ENCODE results near the gene PDLIM4.
A peak's percentile ranks its signal among the peaks of the same experiment; 100 is the strongest.

The PDLIM4 gene

GRCh38 chr5:132253452-132254320 lies 3.8 kb upstream of the PDLIM4 start:
- no peak for DNase-seq (ENCODE audit: low read depth in 3 of 3)

GRCh38 chr5:132254321-132254977 lies 3.0 kb upstream of the PDLIM4 start:
- no peak for DNase-seq (ENCODE audit: low read depth in 3 of 3)

GRCh38 chr5:132256086-132256782 lies 1.3 kb upstream of the PDLIM4 start:
- no peak for DNase-seq (ENCODE audit: low read depth in 3 of 3)

- no peak for DNase-seq (ENCODE audit: low read depth in 3 of 3)
These were observed 739 bp upstream of the PDLIM4 start for GRCh38 chr5:132256783-132257130.

- DNase-seq (ENCODE audit: low read depth in 3 of 3) = no peak
These were observed 889 bp downstream of the PDLIM4 start for GRCh38 chr5:132258102-132259068.

GRCh38 chr5:132259069-132259851 lies 1.8 kb downstream of the PDLIM4 start:
- no peak for DNase-seq (ENCODE audit: low read depth in 3 of 3)

- no peak for DNase-seq (ENCODE audit: low read depth in 3 of 3)
These were observed 2.6 kb downstream of the PDLIM4 start for GRCh38 chr5:132260051-132260450.

GRCh38 chr5:132260714-132261551 lies 3.4 kb downstream of the PDLIM4 start:
- DNase-seq (ENCODE audit: low read depth in 3 of 3) = peak in 1 of 3 donors; percentile 29

GRCh38 chr5:132261881-132262845 lies 4.7 kb downstream of the PDLIM4 start:
- no peak for DNase-seq (ENCODE audit: low read depth in 3 of 3)

- no peak for DNase-seq (ENCODE audit: low read depth in 3 of 3)
These were observed 5.5 kb downstream of the PDLIM4 start for GRCh38 chr5:132262882-132263547.

- DNase-seq (ENCODE audit: low read depth in 3 of 3) = peak in 1 of 3 donors; percentile 13
These were observed 6.2 kb downstream of the PDLIM4 start for GRCh38 chr5:132263548-132264261.

GRCh38 chr5:132264546-132265335 lies 7.2 kb downstream of the PDLIM4 start:
- no peak for DNase-seq (ENCODE audit: low read depth in 3 of 3)

GRCh38 chr5:132265336-132266030 lies 8.0 kb downstream of the PDLIM4 start:
- DNase-seq (ENCODE audit: low read depth in 3 of 3) = no peak

- no peak for DNase-seq (ENCODE audit: low read depth in 3 of 3)
These were observed 8.7 kb downstream of the PDLIM4 start for GRCh38 chr5:132266031-132266835.

- no peak for DNase-seq (ENCODE audit: low read depth in 3 of 3)
These were observed 9.3 kb downstream of the PDLIM4 start for GRCh38 chr5:132266836-132267160.

Measured in stimulated activated CD4-positive, alpha-beta T cell treated with anti-CD3 and anti-CD28 coated beads, TNF-alpha, amount 100 ng/mL, for 48 hours (primary cell).